ENCODE results near the gene QKI. TPM values are rescaled to one million over a fixed set of nuclear protein-coding genes. Genes with fewer than 3 reads are reported as not detected.

Gene QKI
- total RNA-seq, 4 donors from 2014 or later: 229 to 300 (median 263) TPM

DNA sequence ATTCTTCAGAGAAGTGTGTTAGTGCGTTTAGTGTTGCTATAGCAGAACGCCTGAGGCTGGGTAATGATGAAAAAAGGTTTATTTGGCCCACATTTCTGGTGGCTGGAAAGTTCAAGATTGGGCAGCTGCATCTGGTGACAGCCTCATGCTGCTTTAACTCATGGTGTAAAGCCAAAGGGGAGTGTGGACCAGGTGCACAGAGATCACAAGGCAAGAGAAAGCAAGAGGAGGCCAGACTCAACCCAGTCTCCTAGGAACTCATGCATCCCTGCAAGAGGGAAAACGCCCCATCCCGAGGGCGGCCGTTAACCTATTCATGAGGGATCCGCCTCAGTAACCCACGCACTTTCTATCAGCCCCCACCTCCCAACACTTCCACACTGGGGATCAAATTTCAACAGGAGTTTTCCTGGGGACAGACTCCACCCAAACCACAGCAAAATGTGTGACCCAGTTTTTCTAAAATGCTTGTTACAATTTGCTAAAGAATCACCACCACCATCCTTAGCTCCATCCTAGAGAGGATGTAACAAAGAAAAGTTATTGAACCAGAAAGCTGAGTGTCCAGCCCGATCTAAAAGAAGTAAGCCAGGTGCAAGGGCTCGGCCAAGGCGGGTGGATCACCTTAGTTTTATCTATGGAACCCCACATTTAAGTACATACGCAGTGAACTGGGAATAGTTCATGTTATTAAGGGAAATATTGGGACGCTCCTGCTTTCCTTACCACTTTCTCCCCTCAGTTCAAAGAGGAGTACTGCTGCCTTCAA, 164.8 kb downstream of the QKI start:
- TF ChIP-seq, protein P1, sequence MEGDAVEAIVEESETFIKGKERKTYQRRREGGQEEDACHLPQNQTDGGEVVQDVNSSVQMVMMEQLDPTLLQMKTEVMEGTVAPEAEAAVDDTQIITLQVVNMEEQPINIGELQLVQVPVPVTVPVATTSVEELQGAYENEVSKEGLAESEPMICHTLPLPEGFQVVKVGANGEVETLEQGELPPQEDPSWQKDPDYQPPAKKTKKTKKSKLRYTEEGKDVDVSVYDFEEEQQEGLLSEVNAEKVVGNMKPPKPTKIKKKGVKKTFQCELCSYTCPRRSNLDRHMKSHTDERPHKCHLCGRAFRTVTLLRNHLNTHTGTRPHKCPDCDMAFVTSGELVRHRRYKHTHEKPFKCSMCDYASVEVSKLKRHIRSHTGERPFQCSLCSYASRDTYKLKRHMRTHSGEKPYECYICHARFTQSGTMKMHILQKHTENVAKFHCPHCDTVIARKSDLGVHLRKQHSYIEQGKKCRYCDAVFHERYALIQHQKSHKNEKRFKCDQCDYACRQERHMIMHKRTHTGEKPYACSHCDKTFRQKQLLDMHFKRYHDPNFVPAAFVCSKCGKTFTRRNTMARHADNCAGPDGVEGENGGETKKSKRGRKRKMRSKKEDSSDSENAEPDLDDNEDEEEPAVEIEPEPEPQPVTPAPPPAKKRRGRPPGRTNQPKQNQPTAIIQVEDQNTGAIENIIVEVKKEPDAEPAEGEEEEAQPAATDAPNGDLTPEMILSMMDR (IDR thresholded peaks at IDR 0.05): no peak
- ATAC-seq (ENCODE audit: low FRiP score) (no peak), DNase-seq (ENCODE audit: low spot score) (no peak)

DNA sequence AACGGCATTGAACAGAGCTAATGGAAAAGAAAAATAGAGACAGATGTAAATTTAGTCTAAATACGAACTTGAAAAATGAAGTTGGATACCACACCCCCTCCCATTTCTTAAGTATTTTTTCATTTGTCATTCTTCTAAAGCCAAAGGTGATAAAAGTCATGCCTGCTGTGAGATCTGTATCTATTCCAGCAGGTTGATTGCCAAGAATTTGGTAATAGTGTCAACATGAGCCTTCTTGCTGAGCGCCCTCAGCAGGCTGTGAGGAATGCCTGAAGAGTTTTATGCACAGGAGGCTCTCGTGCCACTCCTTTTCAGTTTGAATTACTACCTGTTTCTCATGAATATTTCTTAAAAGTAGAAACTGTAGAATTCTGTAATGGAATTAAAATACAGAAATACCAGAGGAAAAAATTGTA, 165.4 kb downstream of the QKI start:
- TF ChIP-seq, protein P1 (IDR thresholded peaks at IDR 0.05): no peak
- no peak for ATAC-seq (ENCODE audit: low FRiP score)
- DNase-seq (ENCODE audit: low spot score): no peak

DNA sequence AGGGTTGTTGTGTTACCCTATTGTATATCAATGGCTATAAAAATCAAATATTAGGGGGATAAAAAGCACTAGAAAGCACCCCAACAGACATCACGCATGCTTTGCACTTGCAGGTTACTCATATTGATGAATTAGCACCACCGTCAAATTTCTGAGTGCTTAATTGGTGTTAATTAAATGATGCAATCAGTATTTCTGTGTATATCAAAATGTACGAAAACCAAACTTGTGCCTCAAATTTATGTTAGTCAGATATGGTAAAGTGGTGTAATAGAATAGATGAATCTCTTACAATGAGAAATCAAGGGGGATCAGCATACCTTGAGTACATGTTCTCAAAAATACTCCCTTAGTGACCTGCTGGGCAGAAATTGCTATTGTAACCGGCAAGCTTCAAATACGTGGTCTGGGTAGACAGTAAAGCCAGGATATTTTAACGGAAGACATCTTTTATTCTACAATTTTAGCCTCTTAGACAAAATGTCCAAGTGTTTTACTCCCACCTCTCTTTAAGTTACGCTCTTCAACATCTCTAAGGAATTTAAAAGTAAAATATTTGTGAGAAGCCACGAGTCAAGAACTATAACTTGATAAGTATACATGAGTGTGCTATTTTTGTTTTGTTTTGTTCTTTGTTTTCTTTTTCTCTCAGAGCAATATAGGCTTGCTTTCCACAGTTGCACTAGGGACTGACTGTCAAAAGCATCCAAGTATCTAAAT, 166.0 kb downstream of the QKI start:
- no peak for DNase-seq (ENCODE audit: low spot score)
- TF ChIP-seq, protein P1 (IDR thresholded peaks at IDR 0.05): no peak
- no peak for ATAC-seq (ENCODE audit: low FRiP score)

DNA sequence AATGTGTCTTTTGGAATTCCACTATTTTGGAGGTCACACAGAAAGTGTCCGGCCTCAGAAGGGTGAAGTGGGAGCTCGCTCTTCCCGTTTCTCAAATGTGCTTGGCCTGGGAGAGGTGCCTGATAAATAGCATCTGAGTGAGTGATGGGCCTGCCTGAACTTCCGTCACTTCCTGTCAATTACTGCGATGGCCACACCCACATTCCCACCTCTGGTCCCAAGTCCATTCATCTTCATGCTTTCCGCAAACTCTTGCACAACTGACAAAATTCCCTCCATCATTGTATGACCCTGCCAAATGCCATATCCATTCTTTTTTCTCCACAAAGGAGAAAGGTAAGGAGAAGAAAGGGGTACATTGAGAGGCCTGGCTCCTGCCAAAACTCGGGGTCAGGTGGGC, 169.0 kb downstream of the QKI start:
- ATAC-seq (ENCODE audit: low FRiP score) (no peak), DNase-seq (ENCODE audit: low spot score) (no peak)
- TF ChIP-seq, protein P1 (IDR thresholded peaks at IDR 0.05): no peak

DNA sequence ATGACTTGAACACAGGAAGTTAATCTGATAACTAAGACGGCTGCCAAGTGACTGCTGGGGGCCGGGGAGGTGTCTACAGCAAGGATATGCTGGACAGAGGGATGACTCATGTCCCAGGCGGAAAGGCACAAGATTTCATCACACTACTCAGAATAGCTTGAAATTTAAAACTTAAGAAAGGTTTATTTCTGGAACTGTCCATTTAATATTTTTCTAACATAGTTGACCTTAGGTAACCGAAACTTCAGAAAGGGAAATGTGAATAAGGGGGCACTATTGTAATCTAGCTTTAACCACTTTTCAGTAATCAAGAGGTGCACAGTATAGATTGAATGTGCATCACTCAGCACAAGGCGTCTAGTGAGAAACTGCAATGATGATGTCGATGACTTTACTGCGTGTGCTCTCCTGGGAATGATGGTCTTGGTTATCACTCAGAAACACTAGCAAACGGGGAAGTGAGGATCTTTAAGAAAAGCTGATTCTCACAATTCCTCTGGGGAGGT, 171.5 kb downstream of the QKI start:
- TF ChIP-seq, protein P1 (IDR thresholded peaks at IDR 0.05): no peak
- no peak for DNase-seq (ENCODE audit: low spot score)
- ATAC-seq (ENCODE audit: low FRiP score): peak; percentile 83

DNA sequence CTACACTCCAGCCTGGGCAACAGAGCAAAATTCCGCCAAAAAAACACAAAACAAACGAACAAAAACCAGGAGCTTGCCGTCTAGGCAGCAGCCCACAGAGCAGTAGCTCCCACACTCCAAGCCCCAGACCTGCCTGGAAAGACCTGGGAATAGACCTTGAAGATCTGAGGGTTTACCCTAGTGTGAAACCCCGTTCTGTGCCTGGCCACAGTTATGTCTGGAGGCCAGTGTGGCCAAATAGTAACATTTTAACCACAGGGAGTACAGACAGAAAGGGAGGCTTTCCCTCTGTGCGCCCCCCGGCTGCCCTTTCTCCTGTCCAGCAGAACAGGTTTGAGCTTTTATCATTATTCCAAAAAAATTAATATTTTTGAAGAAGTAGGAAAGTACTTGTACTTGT, 172.4 kb downstream of the QKI start:
- TF ChIP-seq, protein P1 (IDR thresholded peaks at IDR 0.05): no peak
- ATAC-seq (ENCODE audit: low FRiP score): no peak
- DNase-seq (ENCODE audit: low spot score): no peak
